Activated CD4-positive, alpha-beta T cell treated with anti-CD3 and anti-CD28 coated beads for 1 hour (primary cell): ENCODE data around the gene JAML.

Source experiments
- DNase-seq: peaks from one replicate; pipeline ENCODE4 v3.0.0-alpha.2; 2020

Gene JAML, protein sequence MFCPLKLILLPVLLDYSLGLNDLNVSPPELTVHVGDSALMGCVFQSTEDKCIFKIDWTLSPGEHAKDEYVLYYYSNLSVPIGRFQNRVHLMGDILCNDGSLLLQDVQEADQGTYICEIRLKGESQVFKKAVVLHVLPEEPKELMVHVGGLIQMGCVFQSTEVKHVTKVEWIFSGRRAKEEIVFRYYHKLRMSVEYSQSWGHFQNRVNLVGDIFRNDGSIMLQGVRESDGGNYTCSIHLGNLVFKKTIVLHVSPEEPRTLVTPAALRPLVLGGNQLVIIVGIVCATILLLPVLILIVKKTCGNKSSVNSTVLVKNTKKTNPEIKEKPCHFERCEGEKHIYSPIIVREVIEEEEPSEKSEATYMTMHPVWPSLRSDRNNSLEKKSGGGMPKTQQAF

DNA sequence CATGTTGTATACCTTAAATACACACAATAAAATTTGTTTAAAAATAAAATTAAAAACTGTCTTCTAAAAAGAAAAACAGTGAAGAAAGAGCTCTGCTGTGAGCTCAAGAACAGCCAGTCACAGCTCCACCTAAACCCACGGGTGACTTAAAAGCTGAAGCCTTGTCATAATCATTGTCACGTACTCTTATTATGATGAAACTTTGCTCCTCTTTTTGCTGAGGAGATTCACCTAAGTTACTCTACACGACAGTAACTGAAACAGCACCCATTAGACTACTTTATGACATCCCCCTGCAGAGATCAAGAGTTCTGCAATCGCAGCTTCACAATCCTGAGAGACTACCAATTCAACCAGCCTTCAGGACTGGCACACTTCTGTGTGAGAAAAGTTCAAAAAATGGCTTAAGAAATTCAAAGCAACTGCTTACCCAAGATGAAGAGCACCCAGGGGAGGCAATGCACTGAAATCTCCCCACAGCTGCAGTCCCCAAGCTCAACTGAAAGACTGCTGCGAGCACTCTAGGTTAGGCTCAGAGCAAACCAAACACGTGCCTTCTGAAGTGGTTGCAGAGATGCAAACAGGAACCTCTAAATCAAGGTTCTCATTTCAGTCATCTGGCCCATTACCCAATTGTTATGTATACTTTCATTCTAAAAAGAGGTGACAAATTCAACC is at the start of gene JAML:
Gene JAML (minus strand): TSS at position 501 of the 678 bp plus-strand sequence. CDS start 10,145 bp downstream, outside the sequence.
- peak; percentile 46 for DNase-seq

DNA sequence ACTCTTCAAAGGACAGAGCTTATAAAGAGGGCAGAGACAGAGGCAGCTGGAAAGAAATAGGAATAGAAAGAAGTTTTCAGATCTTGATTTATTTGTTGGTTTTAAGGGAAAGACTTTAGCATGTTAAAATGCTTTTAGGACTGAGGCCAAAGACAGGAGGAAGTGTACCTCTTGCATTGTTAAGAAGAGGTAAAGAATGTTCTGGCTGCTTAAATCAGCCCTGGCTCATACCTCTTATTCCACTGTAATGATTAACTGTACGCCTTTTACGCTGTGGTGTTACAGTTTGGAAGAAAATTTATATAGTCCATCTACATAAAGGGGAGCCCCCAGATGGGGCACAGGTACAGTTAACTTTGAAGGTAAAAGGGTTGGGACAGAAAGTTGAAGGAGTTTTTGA is 49.4 kb upstream of the JAML start:
- DNase-seq, result no peak

DNA sequence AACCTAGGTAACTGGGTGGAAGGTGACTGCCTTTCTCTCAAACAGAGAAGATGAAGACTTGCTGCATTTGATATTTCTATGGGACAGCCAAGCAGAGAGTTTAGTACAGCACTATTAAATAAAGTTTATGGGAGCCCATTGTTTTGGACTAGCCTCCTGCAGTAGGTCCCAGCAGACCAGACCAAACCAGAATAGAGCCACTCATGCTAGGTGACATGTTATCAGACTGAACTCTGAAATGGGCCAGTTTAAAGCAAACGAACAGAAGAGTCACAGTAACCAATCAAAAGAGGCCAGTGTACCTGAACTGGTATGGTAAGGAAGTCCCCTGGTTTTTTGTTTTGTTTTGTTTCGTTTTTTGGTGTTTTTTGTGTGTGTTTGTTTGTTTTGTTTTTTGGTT is 47.2 kb upstream of the JAML start:
- DNase-seq, result no peak

DNA sequence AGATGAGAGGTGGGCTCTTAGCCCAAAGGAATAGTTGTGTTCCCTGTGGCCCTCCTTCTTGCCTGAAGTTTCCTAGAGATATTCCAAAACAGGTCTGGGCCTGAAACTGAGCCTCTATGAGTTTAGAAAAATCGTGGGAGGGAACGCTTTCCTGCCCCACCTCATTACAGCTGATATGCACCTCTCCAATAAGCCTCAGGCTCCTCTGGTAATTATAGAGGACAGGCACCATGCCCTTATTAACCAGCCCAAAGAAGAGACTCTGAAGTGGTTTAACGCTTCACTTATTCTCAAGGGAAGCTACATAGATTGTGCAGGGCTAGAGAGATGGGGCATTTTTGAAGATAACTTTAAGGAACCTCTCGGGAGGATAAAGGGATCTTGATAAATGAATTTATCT is 42.7 kb upstream of the JAML start:
- no peak for DNase-seq

DNA sequence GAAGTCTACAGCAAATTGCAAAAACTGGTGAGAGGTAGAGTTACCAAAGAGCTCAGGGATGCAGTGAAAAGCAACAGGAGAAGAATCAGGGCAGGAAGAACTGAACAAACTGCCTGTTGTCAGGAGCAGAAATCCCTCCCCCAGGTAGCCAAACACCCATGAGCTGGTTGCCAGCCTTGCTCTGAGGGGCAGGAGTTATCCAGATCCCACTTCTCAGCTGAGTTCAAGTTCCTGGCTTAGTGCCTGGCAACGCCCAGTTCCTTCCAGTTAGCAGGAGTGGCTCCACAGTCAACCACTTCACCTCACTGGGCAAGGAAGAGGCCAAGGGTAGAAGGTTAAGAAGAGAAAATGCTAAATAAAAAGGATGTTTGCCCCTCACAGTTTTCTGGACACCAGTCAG is 41.1 kb upstream of the JAML start:
- DNase-seq, result no peak

DNA sequence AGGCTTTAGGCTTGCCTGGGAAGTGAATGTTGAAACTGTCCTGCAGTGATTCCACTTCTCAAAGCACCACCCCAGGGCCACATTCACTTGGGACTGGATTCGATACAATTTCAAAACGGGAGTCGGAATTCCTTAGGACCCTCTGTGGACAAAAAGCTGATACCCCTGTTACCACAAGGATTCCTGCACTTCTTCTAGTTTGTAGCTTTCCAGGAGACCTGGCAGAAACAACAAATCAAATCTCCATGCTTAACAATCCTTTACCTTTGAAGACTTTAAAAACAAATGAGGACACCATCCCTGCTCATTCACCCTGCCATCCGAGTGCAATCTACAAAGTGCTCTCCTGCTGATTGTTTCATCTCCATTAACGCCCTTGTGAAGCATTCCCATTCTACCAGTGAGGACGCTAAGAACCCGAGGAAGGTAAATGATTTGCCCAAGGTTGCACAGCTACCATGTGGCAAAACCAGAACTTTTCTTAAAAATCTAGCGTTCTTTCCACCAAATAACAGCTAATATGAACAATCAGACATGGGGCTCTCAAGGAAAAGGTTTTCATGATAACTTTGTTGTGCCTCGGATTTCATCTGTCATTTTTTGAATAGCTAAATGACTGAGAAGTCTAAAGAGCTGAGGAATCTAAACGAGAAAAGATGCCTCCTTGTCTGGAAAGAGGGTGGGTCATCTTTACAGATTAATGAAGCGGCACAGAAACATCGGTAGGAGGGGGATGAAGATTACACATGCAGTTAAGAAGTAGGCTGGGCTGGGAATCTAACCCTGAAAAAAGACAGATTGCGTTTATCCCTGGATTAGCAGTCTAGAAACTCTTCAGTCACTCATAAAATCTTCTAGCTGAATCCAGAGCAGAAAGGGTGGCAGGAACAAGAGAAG is 40.0 kb upstream of the JAML start:
- no peak for DNase-seq

DNA sequence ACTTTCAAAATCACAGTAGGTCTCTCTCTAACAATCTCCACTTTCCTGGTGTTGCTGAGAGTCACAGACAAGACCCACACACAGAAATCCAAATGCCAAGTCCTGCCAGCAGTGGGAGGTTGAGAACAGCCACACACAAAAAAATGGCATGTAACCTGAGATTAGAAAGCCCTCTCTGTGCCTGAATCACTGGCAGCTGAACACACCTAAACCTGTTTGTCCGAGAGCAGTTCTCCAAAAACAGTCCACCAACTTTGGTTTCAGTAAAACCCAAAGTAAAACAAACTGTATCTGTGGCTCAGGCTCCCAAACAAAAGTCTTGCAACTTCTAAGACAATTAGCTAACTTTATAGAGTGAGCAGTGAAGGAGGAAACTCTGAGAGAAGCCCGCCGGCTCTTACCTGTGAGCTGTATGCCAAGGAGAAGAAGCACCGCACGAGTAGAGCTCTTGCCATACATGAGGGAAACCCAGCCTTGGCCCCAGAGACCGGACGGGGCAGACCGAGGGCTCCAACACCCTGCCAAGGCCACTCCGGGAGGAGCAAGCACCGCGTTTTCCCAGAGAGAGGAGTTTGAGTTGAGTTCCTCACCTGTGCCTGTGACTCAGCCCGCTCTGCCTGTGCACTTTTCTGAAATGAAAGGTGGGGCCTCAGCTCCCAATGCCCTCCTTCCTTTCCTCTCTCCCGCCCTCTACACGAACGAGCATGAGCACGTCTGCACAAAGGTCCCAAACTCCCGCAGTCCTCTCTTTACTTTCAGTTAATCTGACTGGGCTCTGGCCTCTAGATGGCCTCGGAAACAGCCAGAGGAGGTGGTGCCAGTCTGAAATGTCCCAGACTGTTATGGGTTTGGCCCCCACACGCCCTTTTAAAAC is 39.1 kb upstream of the JAML start, which contains the start of gene MPZL2:
Gene MPZL2 (minus strand): TSS at position 603 of the 874 bp plus-strand sequence. CDS start 144 bp downstream, at position 459.
- no peak for DNase-seq

DNA sequence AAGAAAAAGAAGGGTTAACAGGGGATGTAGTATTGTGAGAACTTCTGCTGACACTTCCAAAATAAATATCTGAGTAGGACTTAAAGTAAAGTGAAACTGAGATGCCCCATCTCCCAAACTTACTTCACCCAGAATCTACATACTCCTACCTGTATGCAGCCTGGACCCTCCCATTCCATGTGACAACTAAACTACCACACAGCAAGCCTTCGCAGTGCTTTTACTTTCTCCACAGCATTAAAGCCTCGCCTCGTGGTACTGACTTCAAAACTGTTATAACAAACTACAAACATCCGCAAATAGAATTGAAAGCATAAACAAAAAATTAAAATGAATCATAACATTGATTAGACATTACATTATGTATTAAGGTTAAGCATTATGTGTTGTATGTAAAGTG is 38.3 kb upstream of the JAML start:
- no peak for DNase-seq

DNA sequence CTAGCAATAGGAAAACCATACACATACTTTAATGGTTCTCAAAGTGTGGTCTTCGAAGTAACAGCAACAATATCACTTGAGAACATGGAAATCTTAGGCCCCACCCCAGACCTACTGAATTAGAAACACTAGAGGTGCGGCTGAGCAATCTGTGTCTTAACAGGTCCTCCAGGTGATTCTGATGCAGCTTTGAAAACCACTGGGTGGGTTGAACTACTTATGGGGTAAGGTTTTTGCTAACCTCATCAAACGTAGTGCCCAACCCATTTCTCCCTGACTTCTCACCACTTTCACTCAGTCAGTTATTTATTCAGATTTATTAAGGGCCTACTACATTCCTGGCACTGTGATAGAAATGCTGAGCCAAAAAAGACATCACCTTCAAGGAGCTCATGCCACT is 35.5 kb upstream of the JAML start:
- no peak for DNase-seq

DNA sequence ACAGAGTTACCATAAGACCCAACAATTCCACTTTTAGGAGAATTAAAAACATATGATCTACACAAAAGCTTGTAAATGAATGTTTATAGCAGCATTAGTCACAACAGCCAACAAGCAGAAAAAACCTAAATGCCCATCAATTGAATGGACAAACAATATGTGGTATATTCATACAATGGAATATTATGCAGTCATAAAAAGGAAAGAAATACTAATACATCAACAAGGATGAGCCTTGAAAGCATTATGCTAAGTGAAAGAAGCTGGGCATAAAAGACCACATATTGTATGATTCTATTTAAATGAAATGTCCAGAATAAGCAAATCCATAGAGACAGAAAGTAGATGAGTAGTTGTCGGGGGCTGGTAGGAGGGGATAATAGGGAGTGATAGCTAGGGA is 34.3 kb upstream of the JAML start:
- no peak for DNase-seq

DNA sequence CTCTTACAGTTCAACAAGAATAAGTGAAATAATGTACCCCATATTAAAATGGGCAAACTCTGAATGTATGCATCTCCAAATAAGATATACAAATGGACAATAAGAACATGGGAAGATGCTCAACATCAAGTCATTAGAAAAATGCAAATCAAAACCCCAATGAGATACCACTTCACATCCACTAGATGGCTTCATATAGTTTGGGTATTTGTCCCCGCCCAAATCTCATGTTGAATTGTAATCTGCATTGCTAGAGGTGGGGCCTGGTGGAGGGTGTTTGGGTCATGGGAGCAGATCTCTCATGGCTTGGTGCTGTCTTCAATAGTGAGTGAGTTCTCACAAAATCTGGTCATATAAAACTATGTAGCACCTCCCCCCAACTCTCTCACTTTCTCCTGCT is 33.6 kb upstream of the JAML start:
- no peak for DNase-seq

DNA sequence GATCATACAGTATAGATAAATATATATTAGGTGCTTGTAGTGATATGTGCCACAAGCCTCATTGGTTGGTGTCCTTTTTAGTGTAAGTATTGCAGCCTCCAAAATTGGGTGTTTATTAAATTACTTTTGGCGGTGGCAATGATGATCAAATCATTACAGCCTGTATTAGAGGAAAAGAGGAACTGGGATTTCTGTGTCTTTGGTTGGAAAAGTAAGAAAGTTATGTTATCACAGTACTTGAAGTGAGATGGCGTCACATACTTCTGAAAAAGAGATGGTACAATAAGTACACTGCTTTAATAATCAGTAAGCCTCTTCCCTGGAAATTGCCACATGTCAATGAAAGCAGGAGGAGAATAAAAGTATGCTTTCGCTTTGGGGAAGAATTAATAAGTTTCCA is 27.9 kb upstream of the JAML start:
- DNase-seq, result no peak

DNA sequence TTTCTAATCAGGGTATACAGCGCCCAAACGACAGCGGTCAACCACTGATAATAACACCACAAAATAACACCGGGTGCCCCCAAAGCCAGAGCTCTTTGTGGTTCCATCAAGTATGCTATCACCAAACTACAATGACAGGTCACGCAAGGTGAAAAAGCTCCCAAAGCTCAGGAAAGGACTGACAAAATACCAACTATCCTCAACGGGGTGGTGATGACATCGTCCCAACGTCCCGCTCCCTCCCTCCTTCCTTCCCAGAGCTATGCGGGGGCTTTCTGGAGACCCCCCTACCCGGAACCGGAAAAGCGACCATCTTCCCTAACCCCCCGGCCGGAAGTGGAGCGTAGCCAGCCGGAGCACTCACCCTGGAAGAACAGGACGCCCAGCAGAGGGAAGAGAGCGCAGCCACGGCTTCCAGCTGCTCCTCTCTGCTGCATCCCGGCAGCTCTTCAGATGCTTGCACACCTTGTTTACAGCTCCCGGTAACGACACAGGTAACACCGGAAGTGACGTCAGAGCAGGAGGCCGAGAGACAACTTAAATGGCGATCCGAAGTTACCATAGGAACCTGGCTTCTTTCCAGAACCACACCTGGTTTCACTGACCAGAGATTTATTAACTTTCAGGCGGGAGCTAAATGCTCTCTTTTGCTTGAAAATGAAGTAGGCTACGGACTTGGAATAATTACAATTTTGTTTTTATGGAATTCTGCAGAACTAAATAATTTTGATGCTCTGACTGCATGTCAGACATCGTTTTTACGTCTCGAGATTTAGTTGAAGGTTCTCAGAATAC is 27.2 kb upstream of the JAML start, which contains the start of gene MPZL3:
Gene MPZL3 (minus strand): TSS at position 508 of the 795 bp plus-strand sequence. CDS start 71 bp downstream, at position 437.
- DNase-seq, result peak; percentile 72

DNA sequence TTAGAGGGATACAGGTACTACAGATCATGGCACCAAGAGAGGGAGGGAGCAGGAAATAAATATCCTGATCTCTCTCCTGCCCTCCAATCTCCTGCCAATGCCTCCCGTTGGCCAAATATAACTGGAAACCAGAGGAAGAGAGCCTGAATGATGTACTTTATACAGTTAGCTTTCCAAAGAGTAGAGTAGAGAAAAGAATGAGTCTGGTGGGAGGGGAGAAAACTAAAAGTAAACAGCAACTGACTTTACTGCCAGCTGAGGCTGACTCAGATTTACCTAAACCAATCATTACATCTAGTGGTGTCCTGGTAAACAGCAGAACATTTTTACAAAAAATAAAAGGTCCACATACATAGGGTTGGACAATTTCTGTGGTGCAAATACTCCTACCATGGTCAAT is 22.2 kb upstream of the JAML start:
- DNase-seq, result no peak

DNA sequence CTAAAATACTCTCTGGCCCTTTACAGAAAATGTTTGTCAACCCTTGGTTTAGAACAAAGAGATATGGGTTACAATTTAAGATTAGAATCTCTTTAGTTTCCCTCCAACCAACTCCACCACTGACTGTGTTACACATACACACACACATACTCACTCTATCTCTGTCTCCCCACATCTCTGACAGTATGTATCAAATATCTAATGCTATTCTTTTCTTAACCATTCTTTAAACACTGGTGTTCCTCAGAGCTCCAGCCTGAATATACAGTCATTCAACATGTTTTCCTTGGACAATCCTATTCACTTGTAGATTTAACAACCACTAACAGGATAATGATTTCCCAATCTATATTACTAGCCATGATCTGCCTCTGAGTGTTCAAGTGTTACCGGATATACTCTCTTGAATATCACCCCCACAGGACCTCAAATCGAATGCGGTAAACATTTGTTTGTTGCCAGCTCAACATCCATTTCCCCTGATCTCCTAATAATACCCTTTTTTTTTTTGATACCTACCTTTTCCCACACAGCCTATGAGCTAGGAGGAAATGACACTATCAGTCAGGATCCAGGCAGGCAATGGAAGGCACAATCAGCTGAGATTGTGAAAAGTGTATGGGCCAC is 21.2 kb upstream of the JAML start:
- no peak for DNase-seq

DNA sequence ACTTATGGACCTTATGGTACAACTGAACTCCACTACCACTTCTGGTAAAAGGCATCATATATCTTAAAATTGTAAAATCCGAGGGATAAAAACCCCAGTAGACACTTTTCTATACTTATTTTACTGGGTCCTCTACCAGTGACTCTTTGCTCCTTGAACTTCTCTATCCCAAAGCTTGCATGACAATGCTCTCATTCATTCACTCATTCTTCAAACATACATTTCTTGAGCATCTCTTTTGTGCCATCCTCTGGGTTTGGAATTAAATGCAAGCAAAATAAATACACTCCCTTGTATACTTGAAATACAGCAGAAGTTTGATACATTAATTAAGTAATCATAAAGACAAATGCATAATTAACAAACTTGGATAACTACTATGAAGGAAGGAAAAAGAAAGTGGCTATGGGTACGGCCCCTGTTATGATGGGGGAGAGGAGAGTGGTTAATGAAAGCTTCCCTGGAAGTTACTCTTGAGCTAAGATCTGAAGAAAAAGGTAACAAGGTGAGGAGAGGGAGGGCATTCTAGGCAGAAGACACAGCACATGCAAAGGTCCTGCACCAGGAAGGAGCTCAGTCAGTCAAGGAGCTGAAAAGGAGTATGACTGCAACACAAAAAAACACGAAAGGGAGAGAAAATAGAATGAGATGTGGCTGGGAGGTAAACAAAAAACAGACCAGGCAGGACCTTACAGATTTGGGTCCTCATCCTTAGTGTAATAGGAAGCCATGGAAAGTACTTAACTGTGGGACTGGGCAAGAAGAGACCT is 19.4 kb upstream of the JAML start:
- DNase-seq, result no peak

DNA sequence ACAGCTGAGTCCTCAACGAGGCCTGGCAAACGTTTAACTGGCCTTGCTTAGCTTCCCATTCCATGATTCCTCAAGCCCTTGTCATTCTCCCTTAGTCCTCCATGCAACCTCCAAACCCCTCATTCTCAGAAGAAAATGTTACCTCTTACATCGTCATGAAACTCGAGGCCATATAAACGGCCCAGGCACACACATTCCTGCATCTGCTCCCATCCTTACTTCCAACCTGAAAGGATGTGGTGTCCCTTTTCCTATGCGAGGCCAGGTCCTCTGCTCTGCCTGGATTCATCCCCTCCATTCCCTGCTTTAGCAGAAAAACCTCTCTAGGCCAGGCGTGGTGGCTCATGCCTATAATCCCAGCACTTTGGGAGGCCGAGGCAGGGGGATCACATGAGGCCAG is 18.4 kb upstream of the JAML start:
- no peak for DNase-seq

DNA sequence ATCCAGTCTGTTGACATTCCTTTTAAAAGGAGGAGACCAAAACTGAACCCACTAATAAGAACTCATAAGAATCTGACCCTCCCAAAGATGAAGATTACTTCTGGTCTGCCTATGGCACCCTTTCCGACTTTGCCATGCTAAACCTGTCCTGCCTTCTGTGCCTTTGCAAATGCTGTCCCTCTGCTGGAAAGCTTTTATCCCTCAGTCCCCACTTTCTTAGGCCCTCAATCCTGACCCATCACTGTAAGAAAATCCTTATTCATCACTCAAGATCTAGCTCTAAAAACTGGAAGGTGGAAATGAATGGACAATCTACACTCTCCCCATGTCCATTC is 16.9 kb upstream of the JAML start:
- DNase-seq, result no peak

DNA sequence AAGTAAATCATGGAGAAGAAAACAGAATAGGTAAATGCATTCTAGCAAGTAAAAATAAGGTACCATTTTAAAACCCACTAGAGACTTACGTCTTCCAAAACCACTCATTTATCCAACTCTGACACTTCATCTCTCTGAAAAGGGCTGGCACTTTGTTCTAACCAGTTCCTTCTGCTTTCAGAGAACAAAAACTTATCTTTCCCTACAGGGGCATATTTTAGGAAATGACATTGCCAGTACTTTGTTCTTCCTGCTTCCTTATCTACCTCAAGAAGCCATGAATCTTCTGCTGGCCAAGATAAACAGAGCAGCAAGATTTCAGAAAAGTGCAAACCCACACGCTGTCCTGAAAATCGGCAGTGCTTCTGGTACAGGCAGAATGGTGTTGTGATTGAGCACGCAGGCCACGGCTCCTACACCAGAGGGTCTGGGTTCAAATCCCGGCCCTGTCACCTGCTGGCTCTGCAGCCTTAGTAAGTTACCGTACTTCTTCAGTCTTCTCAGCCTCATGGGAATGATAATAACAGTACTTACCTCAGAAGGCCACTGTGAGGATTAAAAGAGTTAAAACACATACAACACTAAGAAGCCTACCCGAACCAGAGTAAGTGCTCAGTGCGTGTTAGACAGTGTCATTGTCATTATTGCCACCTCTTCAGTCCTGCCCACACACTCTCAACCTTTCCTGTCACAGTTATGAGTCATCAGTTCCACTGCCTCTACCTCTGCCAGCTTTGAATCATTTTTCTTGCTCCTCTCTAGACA is 16.4 kb upstream of the JAML start:
- DNase-seq, result peak; percentile 45
